ENCODE results near the gene EXD3. TPM values are rescaled to one million over a fixed set of nuclear protein-coding genes. Genes with fewer than 3 reads are reported as not detected.
"Not testable (repeated sequence)": the region's sequence is repeated elsewhere in the genome, so short reads cannot be mapped to it uniquely, and the experiment has no call there.

Gene EXD3
- total and polyA plus RNA-seq, 9 of the 15 experiments (the other 6 are each of a cell fraction or from before 2014, with no cell fraction given), result 0.29 to 12.5 (median 3.9) TPM

DNA sequence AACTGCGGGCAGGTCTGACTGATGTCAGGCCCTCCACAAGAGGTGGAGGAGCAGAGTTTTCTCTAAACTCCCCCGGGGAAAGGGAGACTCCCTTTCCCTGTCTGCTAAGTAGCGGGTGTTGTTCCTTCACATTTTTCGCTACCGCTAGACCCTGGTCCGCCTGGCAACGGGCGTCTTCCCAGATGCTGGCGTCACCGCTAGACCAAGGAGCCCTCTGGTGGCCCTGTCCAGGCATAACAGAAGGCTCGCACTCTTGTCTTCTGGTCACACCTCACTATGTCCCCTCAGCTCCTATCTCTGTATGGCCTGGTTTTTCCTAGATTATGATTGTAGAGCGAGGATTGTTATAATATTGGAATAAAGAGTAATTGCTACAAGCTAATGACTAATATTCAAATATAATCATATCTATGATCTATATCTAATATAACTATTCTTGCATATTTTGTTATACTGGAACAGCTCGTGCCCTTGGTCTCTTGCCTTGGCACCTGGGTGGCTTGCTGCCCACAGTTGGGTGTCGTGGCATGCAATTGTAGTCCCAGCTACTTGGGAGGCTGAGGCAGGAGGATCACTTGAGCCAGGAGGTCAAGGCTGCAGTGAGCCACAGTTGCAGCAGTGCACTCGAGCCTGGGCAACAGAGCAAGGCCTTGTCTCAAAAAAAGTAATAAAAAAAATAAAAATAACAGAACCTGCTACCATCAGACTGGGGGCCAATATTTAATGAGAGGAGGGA is 160.6 kb downstream of the EXD3 start:
- H3K9ac ChIP-seq (ENCODE audit: insufficient read depth in 1 of 2, low read depth in 2 of 2, low read length in 2 of 2); BruUV-seq (replicated peaks); H3K4me2 ChIP-seq (ENCODE audit: insufficient read depth, low read length); H2AFZ ChIP-seq (ENCODE audit: low read depth, low read length); H3K4me3 ChIP-seq; H3K79me2 ChIP-seq (ENCODE audit: control insufficient read depth, insufficient read depth, low read length); CTCF ChIA-PET (ENCODE audit: low intra/inter-chr PET ratio); in situ Hi-C loops (cut with MboI); H3K27ac ChIP-seq (ENCODE audit: extremely low read depth, low read depth, low read length); H3K27me3 ChIP-seq (ENCODE audit: control insufficient read depth in 2 of 2, insufficient read depth in 2 of 2, low read length in 2 of 2); H3K9me1 ChIP-seq (ENCODE audit: control insufficient read depth, insufficient read depth, low read length); intact Hi-C loops (cut with micrococcal nuclease); H4K20me1 ChIP-seq (replicated peaks; ENCODE audit: control insufficient read depth, insufficient read depth, low read length); H3K9me3 ChIP-seq (replicated peaks; ENCODE audit: control insufficient read depth, insufficient read depth, low read depth, low read length); TF ChIP-seq REST (CRISPR knock-in tag; IDR thresholded peaks at IDR 0.05; ENCODE audit: low read depth): not testable (repeated sequence)
- FAIRE-seq, result peak; percentile 35
- 27% methylated on average over 14 of the region's 15 CpGs for WGBS (ENCODE audit: insufficient coverage, low coverage, missing lambda C conversion rate)
- DNase-seq (ENCODE audit: extremely low read depth in 1 of 4, low spot score in 3 of 4), result peak in 1 of 4 experiments; percentile 54
- POLR2A ChIA-PET, result interaction anchor here (0.6 to 2.4 kb wide), 8 partner anchors 15 to 427 kb away, joined by 3 to 13 read pairs (median 3); partner anchors contain the start of genes TOR4A and TUBB4B
- ATAC-seq, result peak; percentile 72
- peaks cover 0 to 31% of the 10 kb centered on the region in 2 experiments; a peak in 2 of 5 replicates for H3K4me1 ChIP-seq (replicated peaks in 1 of 2; ENCODE audit: control insufficient read depth in 2 of 2, insufficient read depth in 2 of 2, low read length in 2 of 2)
- peaks cover 66% of the 10 kb centered on the region; the same call in 2 of the 3 replicates for H3K36me3 ChIP-seq (ENCODE audit: control insufficient read depth, insufficient read depth, low read length)
- TF ChIP-seq, protein P1, sequence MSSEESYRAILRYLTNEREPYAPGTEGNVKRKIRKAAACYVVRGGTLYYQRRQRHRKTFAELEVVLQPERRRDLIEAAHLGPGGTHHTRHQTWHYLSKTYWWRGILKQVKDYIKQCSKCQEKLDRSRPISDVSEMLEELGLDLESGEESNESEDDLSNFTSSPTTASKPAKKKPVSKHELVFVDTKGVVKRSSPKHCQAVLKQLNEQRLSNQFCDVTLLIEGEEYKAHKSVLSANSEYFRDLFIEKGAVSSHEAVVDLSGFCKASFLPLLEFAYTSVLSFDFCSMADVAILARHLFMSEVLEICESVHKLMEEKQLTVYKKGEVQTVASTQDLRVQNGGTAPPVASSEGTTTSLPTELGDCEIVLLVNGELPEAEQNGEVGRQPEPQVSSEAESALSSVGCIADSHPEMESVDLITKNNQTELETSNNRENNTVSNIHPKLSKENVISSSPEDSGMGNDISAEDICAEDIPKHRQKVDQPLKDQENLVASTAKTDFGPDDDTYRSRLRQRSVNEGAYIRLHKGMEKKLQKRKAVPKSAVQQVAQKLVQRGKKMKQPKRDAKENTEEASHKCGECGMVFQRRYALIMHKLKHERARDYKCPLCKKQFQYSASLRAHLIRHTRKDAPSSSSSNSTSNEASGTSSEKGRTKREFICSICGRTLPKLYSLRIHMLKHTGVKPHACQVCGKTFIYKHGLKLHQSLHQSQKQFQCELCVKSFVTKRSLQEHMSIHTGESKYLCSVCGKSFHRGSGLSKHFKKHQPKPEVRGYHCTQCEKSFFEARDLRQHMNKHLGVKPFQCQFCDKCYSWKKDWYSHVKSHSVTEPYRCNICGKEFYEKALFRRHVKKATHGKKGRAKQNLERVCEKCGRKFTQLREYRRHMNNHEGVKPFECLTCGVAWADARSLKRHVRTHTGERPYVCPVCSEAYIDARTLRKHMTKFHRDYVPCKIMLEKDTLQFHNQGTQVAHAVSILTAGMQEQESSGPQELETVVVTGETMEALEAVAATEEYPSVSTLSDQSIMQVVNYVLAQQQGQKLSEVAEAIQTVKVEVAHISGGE (CRISPR knock-in tag; IDR thresholded peaks at IDR 0.05), result 0 out of 6 replicates have a peak, but pooled peaks of 1 of the 3 experiments have one; percentile 39
- TF ChIP-seq CTCF (IDR thresholded peaks at IDR 0.05 in 2 of 3, conservative IDR thresholded peaks at IDR 0.05 in 1 of 3; ENCODE audit: insufficient read depth in 2 of 3, low read depth in 1 of 3, low read length in 3 of 3) (peak; percentile 33 to 59 (median 42); a peak in 5 of 6 replicates), CTBP1 (IDR thresholded peaks at IDR 0.05; ENCODE audit: borderline replicate concordance) (0 out of 2 replicates have a peak, but pooled peaks have one; percentile 12), ATF7 (IDR thresholded peaks at IDR 0.05) (0 out of 2 replicates have a peak, but pooled peaks have one; percentile 38), REST (IDR thresholded peaks at IDR 0.05; ENCODE audit: borderline replicate concordance) (peak; percentile 37; the same call in 1 of the 2 replicates)
